GM23338 (cell line): ENCODE results near the gene NT5DC3. TPM values are rescaled to one million over a fixed set of nuclear protein-coding genes. Genes with fewer than 3 reads are reported as not detected.

ENCODE experiments used
- ATAC-seq: fragments of 200-7000 bp; cut with Tn5 transposase; 3 replicates; pipeline ENCODE4 v1.9.1; 2020
- DNase-seq: peaks from one replicate; pipeline ENCODE4 v3.0.0-alpha.2; 2015; ENCODE audit warnings: low spot score
- H2AFZ ChIP-seq: fragments of 200-600 bp; sonication (generic); 2 replicates; pipeline ENCODE4 v1.8.0; 2016; ENCODE audit warnings: antibody characterized with exemption, mild to moderate bottlenecking, moderate library complexity
- H3F3A ChIP-seq: fragments of 200-600 bp; sonication (generic); replicated peaks from 2 replicates; pipeline ENCODE4 v1.8.0; 2017; ENCODE audit warnings: antibody characterized with exemption, mixed run types, low read depth
- H3K27ac ChIP-seq: fragments of 200-600 bp; sonication (generic); 2 replicates; pipeline ENCODE4 v1.6.1; 2016; ENCODE audit warnings: low read depth
- H3K27me3 ChIP-seq: fragments of 200-600 bp; sonication (generic); 2 replicates; pipeline ENCODE4 v1.8.0; 2016; ENCODE audit warnings: mild to moderate bottlenecking, mixed run types, moderate library complexity; ENCODE audit not compliant: insufficient read depth
- H3K36me3 ChIP-seq: fragments of 200-600 bp; sonication (generic); 2 replicates; pipeline ENCODE4 v1.8.0; 2016; ENCODE audit warnings: mild to moderate bottlenecking; ENCODE audit not compliant: insufficient read depth
- H3K4me1 ChIP-seq: fragments of 200-600 bp; sonication (generic); 2 replicates; pipeline ENCODE4 v1.8.0; 2016; ENCODE audit warnings: mild to moderate bottlenecking, moderate library complexity; ENCODE audit not compliant: insufficient read depth
- H3K4me2 ChIP-seq: fragments of 200-600 bp; sonication (generic); 2 replicates; pipeline ENCODE4 v1.7.1; 2017; ENCODE audit warnings: mixed run types
- H3K4me3 ChIP-seq: fragments of 200-600 bp; sonication (generic); 2 replicates; pipeline ENCODE4 v1.6.1; 2016; ENCODE audit warnings: mixed run types
- H3K79me2 ChIP-seq: fragments of 200-600 bp; sonication (generic); replicated peaks from 2 replicates; pipeline ENCODE4 v1.8.0; 2017; ENCODE audit warnings: mild to moderate bottlenecking; ENCODE audit not compliant: insufficient read depth
- H3K9me2 ChIP-seq: fragments of 200-600 bp; sonication (generic); 2 replicates; pipeline ENCODE4 v1.8.0; 2017; ENCODE audit not compliant: insufficient read depth
- H4K20me1 ChIP-seq: fragments of 200-600 bp; sonication (generic); replicated peaks from 2 replicates; pipeline ENCODE4 v1.8.0; 2017; ENCODE audit warnings: mild to moderate bottlenecking; ENCODE audit not compliant: insufficient read depth
- H3K27ac Mint-ChIP-seq: 2 replicates; pipeline ENCODE4 v1.8.0; 2020; ENCODE audit warnings: inconsistent platforms, mild to moderate bottlenecking, moderate library complexity, mixed read lengths
- H3K27me3 Mint-ChIP-seq: 3 replicates; pipeline ENCODE4 v1.8.0; 2022; ENCODE audit warnings: low read depth, mild to moderate bottlenecking, moderate library complexity, mixed read lengths, inconsistent platforms; ENCODE audit not compliant: insufficient read depth, poor library complexity
- H3K36me3 Mint-ChIP-seq: 3 replicates; pipeline ENCODE4 v1.8.0; 2021; ENCODE audit warnings: low read depth, mild to moderate bottlenecking, inconsistent platforms, moderate library complexity, mixed read lengths
- H3K4me1 Mint-ChIP-seq: 3 replicates; pipeline ENCODE4 v1.8.0; 2020; ENCODE audit warnings: mild to moderate bottlenecking, inconsistent platforms, mixed read lengths
- H3K4me3 Mint-ChIP-seq: 3 replicates; pipeline ENCODE4 v1.8.0; 2021; ENCODE audit warnings: moderate library complexity, mild to moderate bottlenecking, inconsistent platforms, mixed read lengths
- H3K9me3 Mint-ChIP-seq: 3 replicates; pipeline ENCODE4 v1.8.0; 2020; ENCODE audit warnings: moderate library complexity, mild to moderate bottlenecking, inconsistent platforms, mixed read lengths
- CREB1 ChIP-seq: fragments of 250-450 bp; sonication (Bioruptor Pico); IDR thresholded peaks from 2 replicates; pipeline ENCODE4 v1.5.0; 2020; ENCODE audit warnings: low read depth, mild to moderate bottlenecking, moderate library complexity
- CTCF ChIP-seq, 2 experiments: fragments of 200-600 bp in 1 of 2; sonication (generic) in 1 of 2; conservative IDR thresholded peaks; 2 replicates each; pipeline versions ENCODE4 v1.5.1 to v1.6.1; 2016 to 2017; ENCODE audit warnings: antibody characterized with exemption in 2 of 2, low read depth in 2 of 2, mild to moderate bottlenecking in 2 of 2, moderate library complexity in 1 of 2
- ETS1 ChIP-seq: IDR thresholded peaks from 2 replicates; pipeline ENCODE4 v1.6.1; 2016; ENCODE audit warnings: antibody characterized with exemption
- EZH2phosphoT487 ChIP-seq: fragments of 200-600 bp; sonication (generic); IDR thresholded peaks from one replicate; pipeline ENCODE4 v1.8.1; 2018; ENCODE audit warnings: antibody characterized with exemption; ENCODE audit not compliant: unreplicated experiment
- JUNB ChIP-seq: IDR thresholded peaks from one replicate; pipeline ENCODE4 v1.6.1; 2016; ENCODE audit warnings: antibody characterized with exemption; ENCODE audit not compliant: unreplicated experiment
- REST ChIP-seq: IDR thresholded peaks from one replicate; pipeline ENCODE4 v1.6.1; 2018; ENCODE audit warnings: antibody characterized with exemption; ENCODE audit not compliant: unreplicated experiment
- STAT1 ChIP-seq: IDR thresholded peaks from one replicate; pipeline ENCODE4 v1.6.1; 2016; ENCODE audit warnings: antibody characterized with exemption; ENCODE audit not compliant: unreplicated experiment
- ZNF331 ChIP-seq: fragments of 250-450 bp; sonication (Bioruptor Pico); IDR thresholded peaks from 2 replicates; pipeline ENCODE4 v1.5.0; 2020; ENCODE audit warnings: low read depth, mild to moderate bottlenecking, moderate library complexity
- polyA plus RNA-seq: library from polyadenylated mRNA; unstranded; fragments of >200 nt; fragmentation: Nextera tagmentation; extraction: Ambion mirVana; gene quantifications from 2 replicates; pipeline ENCODE4 v1.2.1, GENCODE V29; 2016
- total RNA-seq: library from RNA; depleted of rRNA; stranded (reverse); fragments of >200 nt; shearing (Covaris generic); gene quantifications from 2 replicates; pipeline ENCODE4 v1.2.3, GENCODE V29; 2014

NT5DC3 gene
- total and polyA plus RNA-seq, 2 experiments from 2014 or later = 2.2 to 12.5 TPM

GRCh38 chr12:103793512-103794045 lies 47.5 kb downstream of the NT5DC3 start:
- H3K4me2 ChIP-seq = no peak overlapping the region
- no peak for DNase-seq
- H3K27ac Mint-ChIP-seq = no peak overlapping the region
- H3K4me1 Mint-ChIP-seq = peaks cover 8% of the 10 kb centered on the region; the same call in 2 of the 3 replicates
- H3K4me3 Mint-ChIP-seq = no peak overlapping the region
- H2AFZ ChIP-seq = no peak overlapping the region
- no peaks in the 10 kb centered on the region; the same call in 1 of the 2 replicates for H3K79me2 ChIP-seq
- peaks cover 8% of the 10 kb centered on the region; the same call in 1 of the 2 replicates for H3K4me1 ChIP-seq
- H3K9me2 ChIP-seq = no peaks in the 10 kb centered on the region
- H4K20me1 ChIP-seq = no peaks in the 10 kb centered on the region
- no peaks in the 10 kb centered on the region for H3K27me3 Mint-ChIP-seq
- peaks cover 56% of the 10 kb centered on the region for H3K36me3 Mint-ChIP-seq
- no peak overlapping the region for H3K4me3 ChIP-seq
- no peaks in the 10 kb centered on the region; the same call in 2 of the 3 replicates for H3K9me3 Mint-ChIP-seq
- no peaks in the 10 kb centered on the region for H3K27me3 ChIP-seq
- no peaks in the 10 kb centered on the region for H3K36me3 ChIP-seq
- no peak for ATAC-seq
- H3F3A ChIP-seq = no peaks in the 10 kb centered on the region
- TF ChIP-seq CTCF (conservative IDR thresholded peaks at IDR 0.05; ENCODE audit: low read depth in 2 of 2) (no peak), REST (no peak), CREB1 (CRISPR knock-in tag) (no peak), JUNB (no peak)
- H3K27ac ChIP-seq = no peak overlapping the region

GRCh38 chr12:103793046-103793445 lies 48.0 kb downstream of the NT5DC3 start:
- no peaks in the 10 kb centered on the region for H3K36me3 ChIP-seq
- TF ChIP-seq REST (no peak), ETS1 (no peak), EZH2phosphoT487 (no peak), CREB1 (CRISPR knock-in tag) (no peak), CTCF (conservative IDR thresholded peaks at IDR 0.05; ENCODE audit: low read depth in 2 of 2) (no peak), JUNB (no peak), STAT1 (no peak), ZNF331 (CRISPR knock-in tag) (no peak)

More at GRCh38 chr12:103793046-103793445, 48.0 kb downstream of the NT5DC3 start:
- H3K27me3 ChIP-seq = no peaks in the 10 kb centered on the region
- Mint-ChIP-seq H3K4me1 (peaks cover 8% of the 10 kb centered on the region; the same call in 2 of the 3 replicates), H3K4me3 (no peak overlapping the region), H3K27ac (0 out of 2 replicates have a peak overlapping the region, but pooled peaks have one; percentile 21), H3K27me3 (no peaks in the 10 kb centered on the region), H3K9me3 (no peaks in the 10 kb centered on the region; the same call in 2 of the 3 replicates), H3K36me3 (peaks cover 52% of the 10 kb centered on the region)
- no peaks in the 10 kb centered on the region for H4K20me1 ChIP-seq
- no peaks in the 10 kb centered on the region; the same call in 1 of the 2 replicates for H3K79me2 ChIP-seq
- no peaks in the 10 kb centered on the region for H3F3A ChIP-seq
- peaks cover 8% of the 10 kb centered on the region; the same call in 1 of the 2 replicates for H3K4me1 ChIP-seq
- no peak overlapping the region for H3K4me3 ChIP-seq
- no peak overlapping the region for H3K4me2 ChIP-seq
- DNase-seq (no peak), ATAC-seq (no peak)
- no peak overlapping the region for H2AFZ ChIP-seq
- H3K9me2 ChIP-seq = no peaks in the 10 kb centered on the region
- H3K27ac ChIP-seq = no peak overlapping the region
